ENCODE measurements around the gene KCNIP4. TPM values are rescaled to one million over a fixed set of nuclear protein-coding genes. Genes with fewer than 3 reads are reported as not detected.

KCNIP4 gene
- total and polyA plus RNA-seq, 2 of the 8 experiments (the other 6 are each of a cell fraction or from before 2014, with no cell fraction given): 0.06 TPM; not detected in 1

DNA sequence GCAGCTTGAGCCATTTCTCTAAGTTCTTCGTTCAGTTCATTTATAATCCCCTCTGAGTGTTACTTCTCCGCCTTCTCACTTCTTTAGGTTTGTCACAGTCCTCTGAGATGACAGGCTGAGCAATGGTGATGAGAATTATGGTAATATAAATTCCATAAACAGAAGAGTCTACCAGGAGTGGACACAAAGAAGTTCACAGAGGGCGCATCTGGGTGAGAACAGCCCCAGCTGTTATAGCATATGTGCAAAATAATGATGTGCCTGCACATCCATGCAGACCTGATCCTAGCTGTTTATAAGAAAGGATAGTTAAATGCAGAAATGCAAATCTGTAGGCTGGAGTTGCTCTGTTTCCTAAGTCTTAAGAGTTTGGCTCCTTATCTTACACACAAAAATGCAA is 377.5 kb downstream of the KCNIP4 start:
- WGBS, 2 experiments (ENCODE audit: extremely low coverage in 1 of 2, insufficient coverage in 1 of 2, insufficient read length in 1 of 2, insufficient replicate concordance in 2 of 2, low coverage in 1 of 2, low lambda C conversion rate in 2 of 2, missing lambda C conversion rate in 1 of 2): 98% methylated on average over 3 of the region's 3 CpGs; no CpG with 5 or more reads in 1 of the 2 experiments

More for the DNA sequence above, 377.5 kb downstream of the KCNIP4 start:
- no peak overlapping the region for H3K14ac ChIP-seq (ENCODE audit: insufficient read length)
- no peak overlapping the region for H4K8ac ChIP-seq (ENCODE audit: extremely low read depth, insufficient read depth, low read length)
- H2BK20ac ChIP-seq (ENCODE audit: low read length): no peak overlapping the region
- no peak overlapping the region for H3K18ac ChIP-seq (ENCODE audit: extremely low read depth, low read length)
- H3K56ac ChIP-seq (replicated peaks; ENCODE audit: insufficient read length, low read depth, low read length): no peak overlapping the region
- no peak overlapping the region for H2BK5ac ChIP-seq (ENCODE audit: low read depth, low read length)
- no peak overlapping the region for H3K4me2 ChIP-seq (ENCODE audit: insufficient read depth in 1 of 2, low read depth in 2 of 2, low read length in 2 of 2)
- no peak overlapping the region for H3K23ac ChIP-seq (ENCODE audit: insufficient read length)
- H2BK15ac ChIP-seq (ENCODE audit: low read length): no peak overlapping the region
- no peaks in the 10 kb centered on the region for H3K79me2 ChIP-seq (ENCODE audit: control insufficient read depth in 1 of 2, insufficient read depth in 2 of 2, low read length in 2 of 2)
- no peak overlapping the region for H2AFZ ChIP-seq (ENCODE audit: low read length)
- no peaks in the 10 kb centered on the region for H3K27me3 ChIP-seq (replicated peaks in 1 of 4; ENCODE audit: control insufficient read depth in 3 of 4, extremely low read depth in 1 of 4, insufficient read depth in 3 of 4, low read length in 3 of 4)
- DNase-seq (ENCODE audit: low read depth in 1 of 2, low spot score in 2 of 2) (no peak), FAIRE-seq (no peak)
- CTCF ChIA-PET (ENCODE audit: partially characterized antibody): interaction anchor here (0.7 to 1.5 kb wide), 3 partner anchors 32 to 60 kb away, joined by 3 to 4 read pairs (median 3); no protein-coding TSS in a partner anchor
- H3K36me3 ChIP-seq (ENCODE audit: control insufficient read depth in 2 of 4, insufficient read depth in 4 of 4, low read length in 3 of 4): no peaks in the 10 kb centered on the region
- no peak overlapping the region for H4K5ac ChIP-seq (ENCODE audit: insufficient read length, low read depth, low read length)
- no peak overlapping the region for H3K4me3 ChIP-seq (ENCODE audit: extremely low read depth in 1 of 4, insufficient read depth in 2 of 4, low read depth in 3 of 4, low read length in 4 of 4)
- POLR2A ChIA-PET (ENCODE audit: partially characterized antibody): no interaction called here
- no peaks in the 10 kb centered on the region for H4K20me1 ChIP-seq (replicated peaks in 1 of 2; ENCODE audit: control insufficient read depth in 1 of 2, insufficient read depth in 2 of 2, low read length in 2 of 2)
- H3K23me2 ChIP-seq (ENCODE audit: low read depth, low read length): no peaks in the 10 kb centered on the region
- no peaks in the 10 kb centered on the region; a peak in 1 of 7 replicates for H3K4me1 ChIP-seq (replicated peaks in 1 of 4; ENCODE audit: control insufficient read depth in 3 of 4, insufficient read depth in 4 of 4, low read length in 3 of 4)
- H3K27ac ChIP-seq (ENCODE audit: low read depth, low read length): no peak overlapping the region
- H3K9me3 ChIP-seq (ENCODE audit: insufficient read depth in 2 of 2, low read depth in 1 of 2, low read length in 1 of 2): no peaks in the 10 kb centered on the region
- no peak overlapping the region for H3K4ac ChIP-seq (replicated peaks; ENCODE audit: insufficient read length, low read depth, low read length)
- TF ChIP-seq SP1 (IDR thresholded peaks at IDR 0.05; ENCODE audit: low read depth, low read length): no peak
- no peak for TF ChIP-seq RNF2 (IDR thresholded peaks at IDR 0.05; ENCODE audit: borderline replicate concordance, low read depth, low read length, missing control alignments, poor library complexity, severe bottlenecking)
- TF ChIP-seq NRF1 (IDR thresholded peaks at IDR 0.05; ENCODE audit: low read depth, low read length): no peak
- no peak for TF ChIP-seq KDM1A (IDR thresholded peaks at IDR 0.05; ENCODE audit: borderline replicate concordance, low read length)
- no peak for TF ChIP-seq JUND (IDR thresholded peaks at IDR 0.05; ENCODE audit: low read length)
- no peak for TF ChIP-seq JUN (IDR thresholded peaks at IDR 0.05; ENCODE audit: low read depth, low read length)
- TF ChIP-seq, protein P1, sequence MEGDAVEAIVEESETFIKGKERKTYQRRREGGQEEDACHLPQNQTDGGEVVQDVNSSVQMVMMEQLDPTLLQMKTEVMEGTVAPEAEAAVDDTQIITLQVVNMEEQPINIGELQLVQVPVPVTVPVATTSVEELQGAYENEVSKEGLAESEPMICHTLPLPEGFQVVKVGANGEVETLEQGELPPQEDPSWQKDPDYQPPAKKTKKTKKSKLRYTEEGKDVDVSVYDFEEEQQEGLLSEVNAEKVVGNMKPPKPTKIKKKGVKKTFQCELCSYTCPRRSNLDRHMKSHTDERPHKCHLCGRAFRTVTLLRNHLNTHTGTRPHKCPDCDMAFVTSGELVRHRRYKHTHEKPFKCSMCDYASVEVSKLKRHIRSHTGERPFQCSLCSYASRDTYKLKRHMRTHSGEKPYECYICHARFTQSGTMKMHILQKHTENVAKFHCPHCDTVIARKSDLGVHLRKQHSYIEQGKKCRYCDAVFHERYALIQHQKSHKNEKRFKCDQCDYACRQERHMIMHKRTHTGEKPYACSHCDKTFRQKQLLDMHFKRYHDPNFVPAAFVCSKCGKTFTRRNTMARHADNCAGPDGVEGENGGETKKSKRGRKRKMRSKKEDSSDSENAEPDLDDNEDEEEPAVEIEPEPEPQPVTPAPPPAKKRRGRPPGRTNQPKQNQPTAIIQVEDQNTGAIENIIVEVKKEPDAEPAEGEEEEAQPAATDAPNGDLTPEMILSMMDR (IDR thresholded peaks at IDR 0.05; ENCODE audit: control extremely low read depth in 1 of 3, insufficient read depth in 1 of 3, low read depth in 1 of 3, low read length in 3 of 3): no peak
- no peak for TF ChIP-seq SIRT6 (IDR thresholded peaks at IDR 0.05; ENCODE audit: low read length)
- no peak for TF ChIP-seq YY1 (IDR thresholded peaks at IDR 0.05; ENCODE audit: low read depth, low read length)
- no peak for TF ChIP-seq EGR1 (IDR thresholded peaks at IDR 0.05; ENCODE audit: borderline replicate concordance, low read depth, low read length)
- no peak for TF ChIP-seq SIN3A (conservative IDR thresholded peaks at IDR 0.05 in 1 of 2, IDR thresholded peaks at IDR 0.05 in 1 of 2; ENCODE audit: low read depth in 1 of 2, low read length in 2 of 2)
- no peak for TF ChIP-seq POLR2AphosphoS5 (IDR thresholded peaks at IDR 0.05; ENCODE audit: low read depth, low read length)
- TF ChIP-seq CEBPB (IDR thresholded peaks at IDR 0.05; ENCODE audit: low read depth, low read length): no peak
- no peaks in the 10 kb centered on the region for H3K79me1 ChIP-seq (ENCODE audit: low read depth, low read length)
- no peak overlapping the region for H2AK5ac ChIP-seq (ENCODE audit: low read depth, low read length)
- no peak overlapping the region for H2BK120ac ChIP-seq (replicated peaks; ENCODE audit: low read depth, low read length)
- no peak overlapping the region for H3K9ac ChIP-seq (replicated peaks in 1 of 4; ENCODE audit: extremely low read depth in 1 of 4, low read depth in 3 of 4, low read length in 3 of 4)
- no peak overlapping the region for H2BK12ac ChIP-seq (ENCODE audit: low read depth, low read length)
- H4K91ac ChIP-seq (replicated peaks; ENCODE audit: insufficient read length, low read length): no peak overlapping the region

All from H1 (cell line).